H9 (cell line): ENCODE measurements around the gene BICDL1. TPM values are rescaled to one million over a fixed set of nuclear protein-coding genes. Genes with fewer than 3 reads are reported as not detected.

Experiments used
- DNase-seq: peaks from one replicate; pipeline ENCODE4 v3.0.0-alpha.2; 2017
- H2AFZ ChIP-seq: one replicate; pipeline ENCODE4 v1.6.1; 2013; ENCODE audit warnings: mild to moderate bottlenecking, low read length, control low read depth, moderate library complexity
- H2AK5ac ChIP-seq: 2 replicates; pipeline ENCODE4 v1.6.1; 2013; ENCODE audit warnings: low read length, control low read depth, mixed read lengths; ENCODE audit not compliant: insufficient read length
- H2BK120ac ChIP-seq: one replicate; pipeline ENCODE4 v1.6.1; 2013; ENCODE audit warnings: low read depth, mild to moderate bottlenecking, low read length, control low read depth, inconsistent platforms; ENCODE audit not compliant: poor library complexity, severe bottlenecking
- H2BK12ac ChIP-seq: 2 replicates; pipeline ENCODE4 v1.6.1; 2013; ENCODE audit warnings: low read length, control low read depth, mixed read lengths, low read depth; ENCODE audit not compliant: insufficient read length
- H2BK15ac ChIP-seq: 2 replicates; pipeline ENCODE4 v1.6.1; 2013; ENCODE audit warnings: low read depth, low read length, control low read depth
- H2BK20ac ChIP-seq: one replicate; pipeline ENCODE4 v1.6.1; 2013; ENCODE audit warnings: low read depth, mild to moderate bottlenecking, low read length, control low read depth, inconsistent platforms; ENCODE audit not compliant: poor library complexity, severe bottlenecking
- H2BK5ac ChIP-seq: 2 replicates; pipeline ENCODE4 v1.6.1; 2013; ENCODE audit warnings: low read length, control low read depth, mixed read lengths; ENCODE audit not compliant: insufficient read length
- H3K14ac ChIP-seq: 2 replicates; pipeline ENCODE4 v1.6.1; 2013; ENCODE audit warnings: low read length, control low read depth; ENCODE audit not compliant: insufficient read depth
- H3K18ac ChIP-seq: 2 replicates; pipeline ENCODE4 v1.6.1; 2013; ENCODE audit warnings: low read depth, mild to moderate bottlenecking, mixed read lengths, low read length, control low read depth; ENCODE audit not compliant: insufficient read length
- H3K23ac ChIP-seq: 2 replicates; pipeline ENCODE4 v1.6.1; 2013; ENCODE audit warnings: low read length, control low read depth, mixed read lengths, low read depth; ENCODE audit not compliant: insufficient read length
- H3K23me2 ChIP-seq: 2 replicates; pipeline ENCODE4 v1.6.1; 2013; ENCODE audit warnings: low read depth, mild to moderate bottlenecking, mixed read lengths, low read length, control low read depth; ENCODE audit not compliant: insufficient read length, poor library complexity, severe bottlenecking
- H3K27ac ChIP-seq: 2 replicates; pipeline ENCODE4 v1.5.1; 2013; ENCODE audit warnings: low read length, control low read depth, mixed read lengths, low read depth; ENCODE audit not compliant: insufficient read length
- H3K27me3 ChIP-seq: 2 replicates; pipeline ENCODE4 v1.6.1; 2013; ENCODE audit warnings: low read length, control low read depth, inconsistent platforms; ENCODE audit not compliant: insufficient read depth
- H3K4ac ChIP-seq: 2 replicates; pipeline ENCODE4 v1.6.1; 2013; ENCODE audit warnings: low read depth, mild to moderate bottlenecking, control low read depth, inconsistent platforms, low read length, moderate library complexity
- H3K4me1 ChIP-seq: 2 replicates; pipeline ENCODE4 v1.6.1; 2013; ENCODE audit warnings: low read length, control low read depth, inconsistent platforms; ENCODE audit not compliant: insufficient read depth
- H3K4me2 ChIP-seq: 2 replicates; pipeline ENCODE4 v1.6.1; 2013; ENCODE audit warnings: low read length, control low read depth, mixed read lengths; ENCODE audit not compliant: insufficient read length, insufficient read depth
- H3K56ac ChIP-seq: 2 replicates; pipeline ENCODE4 v1.6.1; 2013; ENCODE audit warnings: low read depth, mild to moderate bottlenecking, mixed read lengths, low read length, control low read depth; ENCODE audit not compliant: insufficient read length
- H3K79me1 ChIP-seq: 2 replicates; pipeline ENCODE4 v1.6.1; 2013; ENCODE audit warnings: low read depth, mild to moderate bottlenecking, moderate library complexity, low read length, control low read depth, inconsistent platforms; ENCODE audit not compliant: insufficient read depth, poor library complexity, severe bottlenecking
- H3K79me2 ChIP-seq: 2 replicates; pipeline ENCODE4 v1.6.1; 2013; ENCODE audit warnings: low read length, control low read depth, inconsistent platforms; ENCODE audit not compliant: insufficient read depth
- H3K9ac ChIP-seq: 2 replicates; pipeline ENCODE4 v1.6.1; 2013; ENCODE audit warnings: low read length, control low read depth, mixed read lengths; ENCODE audit not compliant: insufficient read length; ENCODE audit errors: extremely low read depth
- H3K9me3 ChIP-seq: one replicate; pipeline ENCODE4 v1.6.1; 2013; ENCODE audit warnings: low read depth, low read length, inconsistent platforms; ENCODE audit not compliant: control insufficient read depth
- H3T11ph ChIP-seq: one replicate; pipeline ENCODE4 v1.6.1; 2013; ENCODE audit warnings: mild to moderate bottlenecking, low read length, control low read depth, inconsistent platforms
- H4K20me1 ChIP-seq: one replicate; pipeline ENCODE4 v1.6.1; 2013; ENCODE audit not compliant: control insufficient read depth, insufficient read length, insufficient read depth
- H4K5ac ChIP-seq: 2 replicates; pipeline ENCODE4 v1.6.1; 2013; ENCODE audit warnings: low read depth, mild to moderate bottlenecking, mixed read lengths, low read length, control low read depth; ENCODE audit not compliant: insufficient read length
- H4K8ac ChIP-seq: replicated peaks from 2 replicates; pipeline ENCODE4 v1.6.1; 2013; ENCODE audit warnings: low read length, control low read depth, mixed read lengths, low read depth; ENCODE audit not compliant: insufficient read length
- H4K91ac ChIP-seq: 2 replicates; pipeline ENCODE4 v1.6.1; 2013; ENCODE audit warnings: low read depth, mild to moderate bottlenecking, moderate library complexity, mixed read lengths, low read length, control low read depth; ENCODE audit not compliant: insufficient read length
- H3K27ac Mint-ChIP-seq, 3 experiments: 2 replicates in 2 of 3; 3 replicates in 1 of 3; pipeline ENCODE4 v1.8.0; 2020 to 2021; ENCODE audit warnings: mixed read lengths in 3 of 3, mild to moderate bottlenecking in 1 of 3, moderate library complexity in 1 of 3
- H3K27me3 Mint-ChIP-seq: 2 replicates; pipeline ENCODE4 v1.8.0; 2021; ENCODE audit warnings: low read depth, mild to moderate bottlenecking, moderate library complexity, mixed read lengths
- H3K36me3 Mint-ChIP-seq, 3 experiments: 2 replicates in 2 of 3; 3 replicates in 1 of 3; pipeline ENCODE4 v1.8.0; 2020 to 2021; ENCODE audit warnings: low read depth in 3 of 3, mixed read lengths in 3 of 3; ENCODE audit not compliant: insufficient read depth in 1 of 3
- H3K4me1 Mint-ChIP-seq, 2 experiments: 2 replicates each; pipeline ENCODE4 v1.8.0; 2020; ENCODE audit warnings: mixed read lengths in 2 of 2
- H3K4me3 Mint-ChIP-seq, 2 experiments: 2 replicates in 1 of 2; 3 replicates in 1 of 2; pipeline ENCODE4 v1.8.0; 2020 to 2021; ENCODE audit warnings: mild to moderate bottlenecking in 2 of 2, mixed read lengths in 2 of 2, moderate library complexity in 1 of 2
- H3K9me3 Mint-ChIP-seq, 2 experiments: 2 replicates in 1 of 2; 3 replicates in 1 of 2; pipeline ENCODE4 v1.8.0; 2020; ENCODE audit warnings: mild to moderate bottlenecking in 2 of 2, mixed read lengths in 2 of 2, moderate library complexity in 1 of 2
- CTCF ChIP-seq: fragments of 200-600 bp; sonication (generic); conservative IDR thresholded peaks from 3 replicates; pipeline ENCODE4 v1.8.0; 2021; ENCODE audit warnings: antibody characterized with exemption, mild to moderate bottlenecking
- WGBS: extraction: QIAGEN DNeasy Blood & Tissue Kit; methylation state at CpG from one replicate; pipeline ENCODE4 v1.1.7; 2013; ENCODE audit warnings: missing lambda C conversion rate, low lambda C conversion rate, mixed read lengths; ENCODE audit not compliant: insufficient read length; ENCODE audit errors: extremely low coverage; 5-methylcytosine and 5-hydroxymethylcytosine counted together
- total RNA-seq: library from RNA; stranded (reverse); gene quantifications from 2 replicates; pipeline ENCODE4 v1.2.1, GENCODE V29; 2021

BICDL1 gene
- total RNA-seq, 1 experiment from 2014 or later, result 13.8 TPM

GRCh38 chr12:120115066-120115465 lies 126.0 kb downstream of the BICDL1 start:
- Histone ChIP-seq H4K5ac (no peak overlapping the region), H3K14ac (no peak overlapping the region), H3K9ac (peak overlapping the region; percentile 89)

More at GRCh38 chr12:120115066-120115465, 126.0 kb downstream of the BICDL1 start:
- Histone ChIP-seq H2AK5ac (no peak overlapping the region), H2BK120ac (no peak overlapping the region), H3K4ac (no peak overlapping the region), H2BK5ac (no peak overlapping the region), H4K20me1 (peaks cover 3% of the 10 kb centered on the region), H4K8ac (no peak overlapping the region), H3K23ac (no peak overlapping the region), H3K56ac (no peak overlapping the region), H3K4me1 (peaks cover 6% of the 10 kb centered on the region), H3T11ph (no peak overlapping the region), H2BK20ac (no peak overlapping the region), H3K27me3 (no peaks in the 10 kb centered on the region), H2BK12ac (no peak overlapping the region), H2BK15ac (no peak overlapping the region), H2AFZ (no peak overlapping the region), H3K79me1 (peaks cover 2% of the 10 kb centered on the region), H3K9me3 (no peaks in the 10 kb centered on the region), H3K4me2 (peak overlapping the region; percentile 85), H3K79me2 (peaks cover 22% of the 10 kb centered on the region; the same call in 1 of the 2 replicates), H3K23me2 (peaks cover 10% of the 10 kb centered on the region), H3K27ac (no peak overlapping the region), H3K18ac (no peak overlapping the region), H4K91ac (no peak overlapping the region)
- no CpG with 5 or more reads among the region's 3 CpGs for WGBS
- Mint-ChIP-seq H3K36me3 (peaks cover 10 to 34% (median 16%) of the 10 kb centered on the region in 3 experiments), H3K4me3 (peak overlapping the region; percentile 89 to 91), H3K27me3 (no peaks in the 10 kb centered on the region; the same call in 1 of the 2 replicates), H3K27ac (peak overlapping the region in 2 of 3 experiments; percentile 58 to 78; a peak in 4 of 7 replicates), H3K4me1 (peaks cover 40 to 41% of the 10 kb centered on the region in 2 experiments), H3K9me3 (no peaks in the 10 kb centered on the region; a peak in 1 of 5 replicates)
- no peak for TF ChIP-seq CTCF
- DNase-seq, result no peak
